Activated CD8-positive, alpha-beta memory T cell treated with anti-CD3 and anti-CD28 coated beads for 36 hours (primary cell): ENCODE results near the gene ABR. TPM values are rescaled to one million over a fixed set of nuclear protein-coding genes. Genes with fewer than 3 reads are reported as not detected.
"Not testable (repeated sequence)": the region's sequence is repeated elsewhere in the genome, so short reads cannot be mapped to it uniquely, and the experiment has no call there.

Source experiments
- CTCF ChIA-PET: fragments of 350-600 bp; sonication (Branson Sonifier 250); formaldehyde crosslinking; loops from one replicate; lab custom pipeline; 2021; ENCODE audit warnings: antibody characterized with exemption; lab: Charles Lee
- POLR2A ChIA-PET: fragments of 350-600 bp; sonication (Branson Sonifier 250); formaldehyde crosslinking; loops from one replicate; lab custom pipeline; 2021; ENCODE audit warnings: antibody characterized with exemption; lab: Charles Lee
- total RNA-seq, 2 experiments: library from RNA; stranded (reverse); gene quantifications; one replicate each; pipeline ENCODE4 v1.2.3, GENCODE V29; 2021

The ABR gene
- total RNA-seq, 2 experiments from 2014 or later = 52.5 to 56.2 TPM

GRCh38 chr17:978103-979093, 201.4 kb downstream of the ABR start:
- ChIA-PET POLR2A (no interaction called here), CTCF (interaction anchor here (1.3 to 2.1 kb wide), 2 partner anchors 18 to 22 kb away, joined by 4 read pairs; partner anchors contain the start of gene TIMM22)

GRCh38 chr17:977166-977565, 202.6 kb downstream of the ABR start:
- POLR2A ChIA-PET = no interaction called here

GRCh38 chr17:976312-976711, 203.5 kb downstream of the ABR start:
- CTCF ChIA-PET = interaction anchor here (0.9 to 1.1 kb wide), 2 partner anchors 88 to 832 kb away, joined by 3 read pairs; no protein-coding TSS in a partner anchor
- POLR2A ChIA-PET = no interaction called here

More at GRCh38 chr17:977166-977565, 202.6 kb downstream of the ABR start:
- CTCF ChIA-PET = interaction anchor here (0.5 to 1.1 kb wide), 2 partner anchors 179 to 833 kb away, joined by 3 read pairs; no protein-coding TSS in a partner anchor

GRCh38 chr17:975371-975915, 204.3 kb downstream of the ABR start:
- ChIA-PET CTCF (interaction anchor here (0.9 kb wide), 1 partner anchor 87 kb away, joined by 3 read pairs; no protein-coding TSS in a partner anchor), POLR2A (no interaction called here)

GRCh38 chr17:974778-975177, 205.0 kb downstream of the ABR start:
- CTCF ChIA-PET = interaction anchor here (0.6 kb wide), 1 partner anchor 408 kb away, joined by 3 read pairs; no protein-coding TSS in a partner anchor
- POLR2A ChIA-PET = not testable (repeated sequence)

GRCh38 chr17:973053-973452, 206.7 kb downstream of the ABR start:
- CTCF ChIA-PET = interaction anchor here (0.9 kb wide), 1 partner anchor 16 kb away, joined by 6 read pairs; no protein-coding TSS in a partner anchor
- POLR2A ChIA-PET = no interaction called here

- POLR2A ChIA-PET = not testable (repeated sequence)
- CTCF ChIA-PET = interaction anchor here (0.9 kb wide), 1 partner anchor 17 kb away, joined by 6 read pairs; no protein-coding TSS in a partner anchor
Observed at GRCh38 chr17:971861-972260, 207.9 kb downstream of the ABR start.

GRCh38 chr17:970364-970763, 209.4 kb downstream of the ABR start:
- ChIA-PET POLR2A (no interaction called here), CTCF (interaction anchor here (1.1 kb wide), 1 partner anchor 11 kb away, joined by 5 read pairs; no protein-coding TSS in a partner anchor)

GRCh38 chr17:969811-970355, 209.9 kb downstream of the ABR start:
- POLR2A ChIA-PET = no interaction called here
- CTCF ChIA-PET = no interaction called here

- ChIA-PET POLR2A (no interaction called here), CTCF (no interaction called here)
Observed at GRCh38 chr17:968812-969730, 210.7 kb downstream of the ABR start.

GRCh38 chr17:967122-967521, 212.7 kb downstream of the ABR start:
- CTCF ChIA-PET = no interaction called here
- POLR2A ChIA-PET = no interaction called here

GRCh38 chr17:965311-965989, 214.3 kb downstream of the ABR start:
- CTCF ChIA-PET = no interaction called here
- POLR2A ChIA-PET = no interaction called here

- ChIA-PET CTCF (no interaction called here), POLR2A (no interaction called here)
Observed at GRCh38 chr17:964876-965275, 214.9 kb downstream of the ABR start.

- CTCF ChIA-PET = no interaction called here
- POLR2A ChIA-PET = no interaction called here
Observed at GRCh38 chr17:962670-963069, 217.1 kb downstream of the ABR start.

GRCh38 chr17:962166-962565, 217.6 kb downstream of the ABR start:
- ChIA-PET POLR2A (no interaction called here), CTCF (no interaction called here)

- POLR2A ChIA-PET = no interaction called here
Observed at GRCh38 chr17:958712-959451, 220.9 kb downstream of the ABR start.

GRCh38 chr17:957856-958421, 221.8 kb downstream of the ABR start:
- ChIA-PET CTCF (interaction anchor here (0.8 kb wide), 1 partner anchor 75 kb away, joined by 4 read pairs; no protein-coding TSS in a partner anchor), POLR2A (no interaction called here)

More at GRCh38 chr17:958712-959451, 220.9 kb downstream of the ABR start:
- CTCF ChIA-PET = no interaction called here
